Measurements from ENCODE around the gene HYDIN.
A peak's percentile ranks its signal among the peaks of the same experiment; 100 is the strongest.

HYDIN gene

DNA sequence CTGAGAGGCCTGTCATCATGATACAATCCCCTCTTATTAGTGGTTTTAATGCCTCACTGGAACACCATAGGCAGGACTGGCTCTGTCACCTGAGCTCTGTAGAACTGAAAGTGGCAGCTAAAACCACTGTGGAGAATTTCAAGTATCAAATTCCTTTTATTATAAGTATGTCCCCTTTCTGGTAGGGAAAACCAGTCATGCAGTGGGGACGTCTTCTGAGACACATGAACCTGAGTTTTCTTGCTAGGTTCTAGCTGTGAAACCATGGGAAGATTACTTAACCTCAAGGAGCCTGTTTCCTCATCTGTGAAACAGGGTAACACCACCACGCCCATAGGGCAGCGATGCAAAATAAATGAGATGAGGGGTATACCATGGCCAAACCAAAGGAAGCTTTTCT is 434.2 kb downstream of the HYDIN start:
- Histone ChIP-seq H3K36me3 (replicated peaks in 1 of 2; ENCODE audit: control insufficient read depth in 2 of 2, insufficient read depth in 2 of 2, low read length in 2 of 2) (peaks cover 0 to 15% of the 10 kb centered on the region in 2 donors), H2BK12ac (ENCODE audit: low read length) (no peak overlapping the region), H3K9ac (ENCODE audit: low read depth, low read length, poor library complexity) (no peak overlapping the region), H2BK5ac (ENCODE audit: low read length) (no peak overlapping the region), H2AFZ (ENCODE audit: low read length) (no peak overlapping the region), H4K8ac (ENCODE audit: low read depth, low read length) (no peak overlapping the region), H3K27ac (replicated peaks; ENCODE audit: low read length) (no peak overlapping the region), H3K27me3 (ENCODE audit: control insufficient read depth in 3 of 3, insufficient read depth in 3 of 3, low read depth in 1 of 3, low read length in 3 of 3) (no peaks in the 10 kb centered on the region), H3K9me3 (replicated peaks in 1 of 2; ENCODE audit: control insufficient read depth in 2 of 2, insufficient read depth in 1 of 2, low read depth in 1 of 2, low read length in 2 of 2) (no peaks in the 10 kb centered on the region), H3K23ac (ENCODE audit: low read depth, low read length, poor library complexity) (no peak overlapping the region), H3K18ac (ENCODE audit: low read length) (no peak overlapping the region), H3K4me2 (ENCODE audit: insufficient read depth, low read length, poor library complexity, severe bottlenecking) (no peak overlapping the region), H4K91ac (ENCODE audit: low read depth, low read length, poor library complexity) (no peak overlapping the region), H2BK120ac (ENCODE audit: low read depth, low read length) (no peak overlapping the region), H2AK5ac (ENCODE audit: low read depth, low read length) (no peak overlapping the region), H3K4ac (ENCODE audit: low read length) (no peak overlapping the region), H3K4me1 (ENCODE audit: control insufficient read depth in 2 of 2, insufficient read depth in 1 of 2, low read depth in 1 of 2, low read length in 2 of 2) (peaks cover 3 to 6% of the 10 kb centered on the region in 2 donors), H3K14ac (ENCODE audit: low read length) (no peak overlapping the region), H2BK15ac (ENCODE audit: low read length) (no peak overlapping the region), H3K4me3 (ENCODE audit: low read length in 2 of 2) (no peak overlapping the region), H3K79me1 (ENCODE audit: low read depth, low read length) (peaks cover 17% of the 10 kb centered on the region)
- DNase-seq (ENCODE audit: low spot score), result no peak
- no CpG with 5 or more reads among the region's 3 CpGs for WGBS, 2 donors (ENCODE audit: extremely low coverage in 2 of 2, insufficient read length in 2 of 2, insufficient replicate concordance in 1 of 2)

DNA sequence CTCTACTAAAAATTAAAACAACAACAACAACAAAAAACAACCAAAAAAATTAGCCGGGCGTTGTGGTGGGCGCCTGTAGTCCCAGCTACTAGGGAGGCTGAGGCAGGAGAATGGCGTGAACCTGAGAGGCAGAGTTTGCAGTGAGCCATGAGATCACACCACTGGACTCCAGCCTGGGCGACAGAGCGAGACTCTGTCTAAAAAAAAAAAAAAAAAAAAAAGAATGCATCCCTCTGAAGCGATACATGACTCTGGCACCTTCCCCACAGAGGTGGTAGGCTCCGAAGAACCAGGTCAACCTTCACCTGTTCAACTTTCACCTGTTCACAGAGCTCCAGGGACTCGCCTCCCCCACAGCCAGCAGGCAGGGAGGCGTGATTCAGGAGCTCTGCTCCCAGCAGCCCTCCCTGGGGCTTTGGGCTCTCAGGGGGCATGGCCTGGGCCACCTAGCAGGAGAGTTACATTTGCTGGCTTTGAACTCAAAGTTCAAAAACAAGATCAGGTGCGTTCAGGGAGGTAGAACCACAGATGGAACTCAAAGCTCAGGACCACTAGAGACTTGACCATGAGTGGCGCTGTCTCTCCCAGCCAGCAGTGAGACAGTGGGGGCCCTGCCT is 435.1 kb downstream of the HYDIN start:
- no peak overlapping the region for H2AK5ac ChIP-seq (ENCODE audit: low read depth, low read length)
- no peak overlapping the region for H2BK5ac ChIP-seq (ENCODE audit: low read length)
- H3K9me3 ChIP-seq (replicated peaks in 1 of 2; ENCODE audit: control insufficient read depth in 2 of 2, insufficient read depth in 1 of 2, low read depth in 1 of 2, low read length in 2 of 2), result no peaks in the 10 kb centered on the region
- H4K91ac ChIP-seq (ENCODE audit: low read depth, low read length, poor library complexity), result no peak overlapping the region
- no CpG with 5 or more reads among the region's 12 CpGs for WGBS, 2 donors (ENCODE audit: extremely low coverage in 2 of 2, insufficient read length in 2 of 2, insufficient replicate concordance in 1 of 2)
- H2BK120ac ChIP-seq (ENCODE audit: low read depth, low read length), result no peak overlapping the region
- H3K4me1 ChIP-seq (ENCODE audit: control insufficient read depth in 2 of 2, insufficient read depth in 1 of 2, low read depth in 1 of 2, low read length in 2 of 2), result peaks cover 7 to 11% of the 10 kb centered on the region in 2 donors
- no peak overlapping the region for H3K4me2 ChIP-seq (ENCODE audit: insufficient read depth, low read length, poor library complexity, severe bottlenecking)
- H2BK15ac ChIP-seq (ENCODE audit: low read length), result no peak overlapping the region
- H2AFZ ChIP-seq (ENCODE audit: low read length), result no peak overlapping the region
- DNase-seq (ENCODE audit: low spot score), result no peak
- H3K27me3 ChIP-seq (ENCODE audit: control insufficient read depth in 3 of 3, insufficient read depth in 3 of 3, low read depth in 1 of 3, low read length in 3 of 3), result no peaks in the 10 kb centered on the region
- H3K27ac ChIP-seq (replicated peaks; ENCODE audit: low read length), result no peak overlapping the region
- H3K23ac ChIP-seq (ENCODE audit: low read depth, low read length, poor library complexity), result no peak overlapping the region
- H2BK12ac ChIP-seq (ENCODE audit: low read length), result no peak overlapping the region
- H3K36me3 ChIP-seq (replicated peaks in 1 of 2; ENCODE audit: control insufficient read depth in 2 of 2, insufficient read depth in 2 of 2, low read length in 2 of 2), result peaks cover 0 to 15% of the 10 kb centered on the region in 2 donors
- no peak overlapping the region for H3K9ac ChIP-seq (ENCODE audit: low read depth, low read length, poor library complexity)
- no peak overlapping the region for H3K4ac ChIP-seq (ENCODE audit: low read length)
- no peak overlapping the region for H3K14ac ChIP-seq (ENCODE audit: low read length)
- H3K79me1 ChIP-seq (ENCODE audit: low read depth, low read length), result peaks cover 14% of the 10 kb centered on the region
- no peak overlapping the region for H3K4me3 ChIP-seq (ENCODE audit: low read length in 2 of 2)
- no peak overlapping the region for H4K8ac ChIP-seq (ENCODE audit: low read depth, low read length)
- H3K18ac ChIP-seq (ENCODE audit: low read length), result no peak overlapping the region

DNA sequence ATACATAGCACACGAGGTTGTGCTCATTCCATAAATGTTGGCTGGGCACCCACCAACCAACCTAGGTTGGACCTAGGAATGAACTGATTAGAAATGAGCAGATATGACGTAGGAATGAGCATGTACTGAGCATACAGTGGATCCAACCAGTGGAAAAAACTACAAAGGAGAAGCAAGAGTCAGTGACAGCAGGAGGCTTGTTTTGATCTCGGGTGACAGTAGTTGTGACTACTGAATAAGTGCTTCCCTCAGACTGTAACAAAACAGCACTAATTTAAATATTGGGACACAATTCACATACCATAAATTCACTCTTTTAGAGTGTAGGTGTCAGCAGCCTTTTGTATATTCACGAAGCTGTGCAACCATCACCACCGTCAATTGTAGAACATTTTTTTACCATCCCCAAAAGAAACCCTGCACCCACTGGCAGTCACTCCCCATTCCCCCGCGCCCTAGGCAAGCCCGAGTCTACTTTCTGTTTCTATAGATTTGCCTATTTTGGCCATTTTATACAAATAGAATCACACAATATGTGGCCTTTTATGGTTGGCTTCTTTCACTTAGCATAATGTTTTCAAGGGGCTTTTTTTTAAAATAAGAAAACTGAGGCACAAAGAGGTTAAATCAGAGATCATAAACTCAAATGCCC is 436.5 kb downstream of the HYDIN start:
- H3K4ac ChIP-seq (ENCODE audit: low read length), result no peak overlapping the region
- DNase-seq (ENCODE audit: low spot score), result no peak
- no peak overlapping the region for H3K23ac ChIP-seq (ENCODE audit: low read depth, low read length, poor library complexity)
- no peak overlapping the region for H4K8ac ChIP-seq (ENCODE audit: low read depth, low read length)
- WGBS, 2 donors (ENCODE audit: extremely low coverage in 2 of 2, insufficient read length in 2 of 2, insufficient replicate concordance in 1 of 2), result no CpG with 5 or more reads among the region's 8 CpGs
- no peak overlapping the region for H3K4me3 ChIP-seq (ENCODE audit: low read length in 2 of 2)
- H3K27ac ChIP-seq (replicated peaks; ENCODE audit: low read length), result no peak overlapping the region
- H3K9me3 ChIP-seq (replicated peaks in 1 of 2; ENCODE audit: control insufficient read depth in 2 of 2, insufficient read depth in 1 of 2, low read depth in 1 of 2, low read length in 2 of 2), result no peaks in the 10 kb centered on the region
- no peak overlapping the region for H4K91ac ChIP-seq (ENCODE audit: low read depth, low read length, poor library complexity)
- H3K36me3 ChIP-seq (replicated peaks in 1 of 2; ENCODE audit: control insufficient read depth in 2 of 2, insufficient read depth in 2 of 2, low read length in 2 of 2), result peaks cover 0 to 8% of the 10 kb centered on the region in 2 donors
- peaks cover 12% of the 10 kb centered on the region for H3K79me1 ChIP-seq (ENCODE audit: low read depth, low read length)
- H3K14ac ChIP-seq (ENCODE audit: low read length), result no peak overlapping the region
- no peak overlapping the region for H2BK5ac ChIP-seq (ENCODE audit: low read length)
- H2AK5ac ChIP-seq (ENCODE audit: low read depth, low read length), result no peak overlapping the region
- no peak overlapping the region for H3K9ac ChIP-seq (ENCODE audit: low read depth, low read length, poor library complexity)
- no peak overlapping the region for H2BK15ac ChIP-seq (ENCODE audit: low read length)
- no peak overlapping the region for H2BK120ac ChIP-seq (ENCODE audit: low read depth, low read length)
- peaks cover 4 to 11% of the 10 kb centered on the region in 2 donors for H3K4me1 ChIP-seq (ENCODE audit: control insufficient read depth in 2 of 2, insufficient read depth in 1 of 2, low read depth in 1 of 2, low read length in 2 of 2)
- H3K4me2 ChIP-seq (ENCODE audit: insufficient read depth, low read length, poor library complexity, severe bottlenecking), result no peak overlapping the region
- no peak overlapping the region for H3K18ac ChIP-seq (ENCODE audit: low read length)
- H3K27me3 ChIP-seq (ENCODE audit: control insufficient read depth in 3 of 3, insufficient read depth in 3 of 3, low read depth in 1 of 3, low read length in 3 of 3), result no peaks in the 10 kb centered on the region
- no peak overlapping the region for H2BK12ac ChIP-seq (ENCODE audit: low read length)
- H2AFZ ChIP-seq (ENCODE audit: low read length), result no peak overlapping the region

DNA sequence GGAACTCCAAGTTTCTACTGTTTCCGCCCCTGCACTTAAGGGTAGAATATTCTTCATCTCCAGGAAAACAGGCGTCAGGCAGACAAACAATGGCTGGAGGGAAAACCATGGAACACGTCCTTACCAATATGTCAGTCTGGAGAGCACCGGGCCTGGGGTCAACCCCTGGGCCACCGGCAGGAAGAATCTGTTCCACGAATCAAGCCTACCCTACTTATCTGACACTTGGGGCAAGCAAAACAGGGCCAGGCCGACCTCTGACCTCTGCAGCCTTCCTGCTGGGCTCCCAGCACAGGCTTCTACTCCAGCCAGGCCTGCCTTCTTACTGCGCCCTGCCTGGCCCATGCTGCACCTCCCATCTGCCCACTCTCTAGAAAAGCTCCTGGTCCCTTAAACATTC is 439.7 kb downstream of the HYDIN start:
- WGBS, 2 donors (ENCODE audit: extremely low coverage in 2 of 2, insufficient read length in 2 of 2, insufficient replicate concordance in 1 of 2), result no CpG with 5 or more reads among the region's 8 CpGs

More for the DNA sequence above, 439.7 kb downstream of the HYDIN start:
- no peak overlapping the region for H3K4me2 ChIP-seq (ENCODE audit: insufficient read depth, low read length, poor library complexity, severe bottlenecking)
- peaks cover 10% of the 10 kb centered on the region for H3K79me1 ChIP-seq (ENCODE audit: low read depth, low read length)
- H3K4ac ChIP-seq (ENCODE audit: low read length), result no peak overlapping the region
- H3K14ac ChIP-seq (ENCODE audit: low read length), result no peak overlapping the region
- H3K27me3 ChIP-seq (ENCODE audit: control insufficient read depth in 3 of 3, insufficient read depth in 3 of 3, low read depth in 1 of 3, low read length in 3 of 3), result no peaks in the 10 kb centered on the region
- no peak overlapping the region for H2BK120ac ChIP-seq (ENCODE audit: low read depth, low read length)
- no peaks in the 10 kb centered on the region for H3K9me3 ChIP-seq (replicated peaks in 1 of 2; ENCODE audit: control insufficient read depth in 2 of 2, insufficient read depth in 1 of 2, low read depth in 1 of 2, low read length in 2 of 2)
- H2BK5ac ChIP-seq (ENCODE audit: low read length), result no peak overlapping the region
- no peak overlapping the region for H2BK12ac ChIP-seq (ENCODE audit: low read length)
- H3K9ac ChIP-seq (ENCODE audit: low read depth, low read length, poor library complexity), result peak overlapping the region; percentile 2
- no peak overlapping the region for H2BK15ac ChIP-seq (ENCODE audit: low read length)
- no peak overlapping the region for H4K91ac ChIP-seq (ENCODE audit: low read depth, low read length, poor library complexity)
- no peak overlapping the region for H4K8ac ChIP-seq (ENCODE audit: low read depth, low read length)
- H3K4me1 ChIP-seq (ENCODE audit: control insufficient read depth in 2 of 2, insufficient read depth in 1 of 2, low read depth in 1 of 2, low read length in 2 of 2), result peaks cover 4 to 11% of the 10 kb centered on the region in 2 donors
- H3K4me3 ChIP-seq (ENCODE audit: low read length in 2 of 2), result no peak overlapping the region
- no peak overlapping the region for H2AFZ ChIP-seq (ENCODE audit: low read length)
- no peak overlapping the region for H3K18ac ChIP-seq (ENCODE audit: low read length)
- no peak for DNase-seq (ENCODE audit: low spot score)
- H3K23ac ChIP-seq (ENCODE audit: low read depth, low read length, poor library complexity), result no peak overlapping the region
- H3K36me3 ChIP-seq (replicated peaks in 1 of 2; ENCODE audit: control insufficient read depth in 2 of 2, insufficient read depth in 2 of 2, low read length in 2 of 2), result peaks cover 5 to 15% of the 10 kb centered on the region in 2 donors
- H2AK5ac ChIP-seq (ENCODE audit: low read depth, low read length), result no peak overlapping the region
- H3K27ac ChIP-seq (replicated peaks; ENCODE audit: low read length), result no peak overlapping the region
